LNCAP (cell line): Measurements from ENCODE around the gene MINDY4B.

Source experiments
- CTCF ChIP-seq: fragments of 450-650 bp; IDR thresholded peaks from 2 replicates; pipeline ENCODE4 v1.5.1; 2017; ENCODE audit warnings: mild to moderate bottlenecking

MINDY4B gene

GRCh38 chr3:150905339-150905738 lies at the start of gene MINDY4B:
Gene MINDY4B, minus strand, starts transcription at chr3:150905439. Its CDS starts 0 bp downstream, at chr3:150905439.
- no peak for TF ChIP-seq CTCF

DNA sequence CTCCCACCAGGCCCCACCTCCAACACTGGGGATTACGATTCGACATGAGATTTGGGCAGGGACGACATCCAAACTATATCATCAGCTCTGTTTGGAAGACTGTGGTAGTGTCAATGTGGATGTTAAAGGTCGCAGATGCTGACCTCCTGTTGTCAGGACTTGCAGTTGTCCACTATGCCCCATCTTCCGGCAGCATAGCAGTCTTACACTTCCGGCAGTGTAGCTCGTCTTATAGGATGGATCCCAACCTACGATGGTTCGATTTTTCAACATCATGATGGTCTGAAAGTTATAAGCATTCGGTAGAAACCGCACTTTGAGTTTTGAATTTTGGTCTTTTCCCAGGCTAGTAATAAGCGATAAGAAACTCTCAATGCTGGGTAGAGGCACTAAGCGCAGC lies 46.7 kb upstream of the MINDY4B start:
- no peak for TF ChIP-seq CTCF

- TF ChIP-seq CTCF, result no peak
Observed at GRCh38 chr3:150945226-150946032, 40.2 kb upstream of the MINDY4B start.

- no peak for TF ChIP-seq CTCF
Observed at GRCh38 chr3:150942221-150942620, 37.0 kb upstream of the MINDY4B start.

DNA sequence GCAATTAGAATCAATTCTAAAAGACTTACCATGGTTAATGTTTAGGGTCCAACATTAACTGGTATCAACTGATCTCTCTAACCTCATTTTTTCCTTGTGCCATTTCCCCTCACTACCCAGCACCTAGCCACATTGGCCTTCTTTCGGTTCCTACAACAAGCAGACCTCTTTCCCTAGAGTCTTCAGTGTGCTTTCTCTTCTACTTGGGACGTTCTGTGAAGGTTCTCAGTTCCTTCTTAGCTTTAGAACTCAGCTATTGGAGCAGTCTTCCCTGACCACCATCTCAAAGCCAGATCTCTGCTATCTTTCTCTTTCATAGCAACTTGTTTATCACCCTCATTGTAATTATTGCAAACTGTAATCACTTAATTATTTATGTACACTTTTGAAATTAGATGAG lies 31.5 kb upstream of the MINDY4B start:
- TF ChIP-seq CTCF, result no peak

- no peak for TF ChIP-seq CTCF
Observed at GRCh38 chr3:150933473-150933995, 28.3 kb upstream of the MINDY4B start.

DNA sequence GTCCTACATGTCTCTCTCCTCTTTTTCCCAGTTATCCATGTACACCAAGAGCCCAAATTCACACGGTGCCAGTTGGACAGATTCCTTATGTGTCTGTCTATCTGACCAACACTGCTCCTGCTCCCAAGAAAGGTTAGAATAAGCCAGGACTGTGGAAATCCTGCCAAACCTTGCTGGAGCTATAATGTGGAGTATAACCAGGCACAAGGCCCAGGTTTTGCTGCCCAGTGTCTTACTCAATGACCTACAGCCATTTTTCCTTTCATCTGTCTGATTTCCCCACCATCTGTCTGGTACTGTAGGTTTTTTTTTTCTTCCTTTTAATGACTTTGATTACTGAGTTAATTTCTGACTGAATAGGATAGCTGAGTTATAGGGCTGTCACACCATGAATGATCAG lies 26.5 kb upstream of the MINDY4B start:
- no peak for TF ChIP-seq CTCF
